Measurements from ENCODE around the gene CLTCL1.

DNA sequence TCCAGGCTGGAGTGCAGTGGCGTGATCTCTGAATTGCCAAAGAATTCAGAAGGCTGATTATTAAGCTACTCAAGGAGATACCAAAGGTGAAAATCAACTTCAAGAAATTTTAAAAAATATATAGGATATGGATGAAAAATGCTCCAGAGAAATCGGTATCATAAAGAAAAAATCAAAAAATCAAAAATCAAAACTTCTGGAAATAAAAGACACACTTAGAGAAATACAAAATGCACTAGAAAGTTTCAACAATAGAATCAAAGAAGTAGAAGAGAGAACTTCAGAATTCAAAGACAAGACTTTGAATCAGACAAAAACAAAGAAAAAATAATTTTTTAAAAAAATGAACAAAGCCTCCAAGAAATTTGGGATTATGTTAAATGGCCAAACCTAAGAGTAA lies 45.6 kb upstream of the CLTCL1 start:
- no peak for TF ChIP-seq GATA2 (IDR thresholded peaks at IDR 0.05; ENCODE audit: low read depth, low read length)
- no peak for TF ChIP-seq GATA3 (IDR thresholded peaks at IDR 0.05; ENCODE audit: low read depth, low read length)

Data from SH-SY5Y (cell line).